ENCODE data around the gene FANCC. TPM values are rescaled to one million over a fixed set of nuclear protein-coding genes. Genes with fewer than 3 reads are reported as not detected.
"Not testable (repeated sequence)": the region's sequence is repeated elsewhere in the genome, so short reads cannot be mapped to it uniquely, and the experiment has no call there.

FANCC gene
- total RNA-seq, 2 experiments from 2014 or later, result 15.4 to 21.5 TPM

- ChIA-PET POLR2A (no interaction called here), CTCF (interaction anchor here (0.8 kb wide), 1 partner anchor 11 kb away, joined by 3 read pairs; no protein-coding TSS in a partner anchor)
- H3K9me3 Mint-ChIP-seq, result peaks cover 7% of the 10 kb centered on the region
- no peak overlapping the region for H3K4me3 Mint-ChIP-seq
- no peaks in the 10 kb centered on the region for H3K27me3 Mint-ChIP-seq
- H3K27ac Mint-ChIP-seq, result no peak overlapping the region
- DNase-seq, result no peak
- H3K4me1 Mint-ChIP-seq, result no peaks in the 10 kb centered on the region
- H3K36me3 Mint-ChIP-seq (ENCODE audit: low read depth), result peaks cover 17% of the 10 kb centered on the region
These were observed 87.5 kb downstream of the FANCC start for GRCh38 chr9:95230046-95230445.

- H3K9me3 Mint-ChIP-seq, result peaks cover 7% of the 10 kb centered on the region
- H3K27ac Mint-ChIP-seq, result no peak overlapping the region
- peaks cover 16% of the 10 kb centered on the region for H3K36me3 Mint-ChIP-seq (ENCODE audit: low read depth)
- H3K4me1 Mint-ChIP-seq, result no peaks in the 10 kb centered on the region
- ChIA-PET CTCF (interaction anchor here (0.8 kb wide), 1 partner anchor 11 kb away, joined by 5 read pairs; no protein-coding TSS in a partner anchor), POLR2A (no interaction called here)
- no peak for DNase-seq
- no peaks in the 10 kb centered on the region for H3K27me3 Mint-ChIP-seq
- no peak overlapping the region for H3K4me3 Mint-ChIP-seq
These were observed 88.1 kb downstream of the FANCC start for GRCh38 chr9:95229230-95229915.

- Mint-ChIP-seq H3K9me3 (peaks cover 3% of the 10 kb centered on the region), H3K4me3 (no peak overlapping the region), H3K27me3 (no peaks in the 10 kb centered on the region), H3K27ac (no peak overlapping the region), H3K36me3 (ENCODE audit: low read depth) (peaks cover 7% of the 10 kb centered on the region), H3K4me1 (no peaks in the 10 kb centered on the region)
- ChIA-PET POLR2A (no interaction called here), CTCF (interaction anchor here (0.6 kb wide), 1 partner anchor 385 kb away, joined by 3 read pairs; no protein-coding TSS in a partner anchor)
- no peak for DNase-seq
These were observed 90.6 kb downstream of the FANCC start for GRCh38 chr9:95226921-95227320.

GRCh38 chr9:95225726-95226106 is 91.8 kb downstream of the FANCC start:
- H3K4me1 Mint-ChIP-seq, result no peaks in the 10 kb centered on the region
- no peak overlapping the region for H3K27ac Mint-ChIP-seq
- ChIA-PET POLR2A (no interaction called here), CTCF (interaction anchor here (0.6 kb wide), 1 partner anchor 237 kb away, joined by 3 read pairs; no protein-coding TSS in a partner anchor)
- H3K4me3 Mint-ChIP-seq, result no peak overlapping the region
- H3K36me3 Mint-ChIP-seq (ENCODE audit: low read depth), result peaks cover 4% of the 10 kb centered on the region
- no peak for DNase-seq
- H3K27me3 Mint-ChIP-seq, result no peaks in the 10 kb centered on the region
- no peaks in the 10 kb centered on the region for H3K9me3 Mint-ChIP-seq

GRCh38 chr9:95225076-95225725 is 92.3 kb downstream of the FANCC start:
- no peak for DNase-seq
- no peaks in the 10 kb centered on the region for H3K27me3 Mint-ChIP-seq
- ChIA-PET CTCF (interaction anchor here (1.2 kb wide), 1 partner anchor 555 kb away, joined by 5 read pairs; no protein-coding TSS in a partner anchor), POLR2A (no interaction called here)
- H3K4me3 Mint-ChIP-seq, result no peak overlapping the region
- no peaks in the 10 kb centered on the region for H3K4me1 Mint-ChIP-seq
- peaks cover 3% of the 10 kb centered on the region for H3K36me3 Mint-ChIP-seq (ENCODE audit: low read depth)
- H3K27ac Mint-ChIP-seq, result no peak overlapping the region
- H3K9me3 Mint-ChIP-seq, result no peaks in the 10 kb centered on the region

GRCh38 chr9:95224376-95225019 is 93.0 kb downstream of the FANCC start:
- ChIA-PET CTCF (interaction anchor here (1.2 kb wide), 1 partner anchor 555 kb away, joined by 5 read pairs; no protein-coding TSS in a partner anchor), POLR2A (no interaction called here)
- Mint-ChIP-seq H3K27me3 (no peaks in the 10 kb centered on the region), H3K4me3 (no peak overlapping the region), H3K4me1 (no peaks in the 10 kb centered on the region), H3K27ac (no peak overlapping the region), H3K36me3 (ENCODE audit: low read depth) (peaks cover 6% of the 10 kb centered on the region), H3K9me3 (no peaks in the 10 kb centered on the region)
- DNase-seq, result no peak

GRCh38 chr9:95220352-95220751 is 97.2 kb downstream of the FANCC start:
- CTCF ChIA-PET; H3K27ac Mint-ChIP-seq; H3K4me3 Mint-ChIP-seq; POLR2A ChIA-PET; DNase-seq; H3K4me1 Mint-ChIP-seq; H3K9me3 Mint-ChIP-seq; H3K36me3 Mint-ChIP-seq (ENCODE audit: low read depth); H3K27me3 Mint-ChIP-seq: not testable (repeated sequence)

GRCh38 chr9:95218773-95219172 is 98.7 kb downstream of the FANCC start:
- Mint-ChIP-seq H3K9me3 (no peaks in the 10 kb centered on the region), H3K4me1 (peaks cover 7% of the 10 kb centered on the region), H3K27me3 (no peaks in the 10 kb centered on the region), H3K27ac (no peak overlapping the region), H3K36me3 (ENCODE audit: low read depth) (peaks cover 6% of the 10 kb centered on the region), H3K4me3 (no peak overlapping the region)
- DNase-seq, result no peak
- CTCF ChIA-PET, result interaction anchor here (1.1 kb wide), 1 partner anchor 11 kb away, joined by 5 read pairs; no protein-coding TSS in a partner anchor
- POLR2A ChIA-PET, result no interaction called here

GRCh38 chr9:95217936-95218335 is 99.6 kb downstream of the FANCC start:
- no peak for DNase-seq
- peaks cover 6% of the 10 kb centered on the region for H3K36me3 Mint-ChIP-seq (ENCODE audit: low read depth)
- H3K4me1 Mint-ChIP-seq, result peaks cover 7% of the 10 kb centered on the region
- CTCF ChIA-PET, result interaction anchor here (0.7 to 1.1 kb wide), 3 partner anchors 11 to 659 kb away, joined by 3 to 5 read pairs (median 3); no protein-coding TSS in a partner anchor
- H3K27me3 Mint-ChIP-seq, result no peaks in the 10 kb centered on the region
- H3K27ac Mint-ChIP-seq, result no peak overlapping the region
- POLR2A ChIA-PET, result interaction anchor here (0.7 kb wide), 1 partner anchor 18 kb away, joined by 7 read pairs; no protein-coding TSS in a partner anchor
- H3K4me3 Mint-ChIP-seq, result no peak overlapping the region
- no peaks in the 10 kb centered on the region for H3K9me3 Mint-ChIP-seq

- peaks cover 8% of the 10 kb centered on the region for H3K36me3 Mint-ChIP-seq (ENCODE audit: low read depth)
- peaks cover 9% of the 10 kb centered on the region for H3K4me1 Mint-ChIP-seq
- H3K27me3 Mint-ChIP-seq, result no peaks in the 10 kb centered on the region
- H3K9me3 Mint-ChIP-seq, result no peaks in the 10 kb centered on the region
- POLR2A ChIA-PET, result no interaction called here
- no peak overlapping the region for H3K4me3 Mint-ChIP-seq
- no peak overlapping the region for H3K27ac Mint-ChIP-seq
- DNase-seq, result no peak
- CTCF ChIA-PET, result interaction anchor here (0.5 to 1.0 kb wide), 2 partner anchors 39 to 518 kb away, joined by 3 read pairs; no protein-coding TSS in a partner anchor
These were observed 102.1 kb downstream of the FANCC start for GRCh38 chr9:95215336-95215898.

GRCh38 chr9:95213117-95213516 is 104.4 kb downstream of the FANCC start:
- POLR2A ChIA-PET, result no interaction called here
- Mint-ChIP-seq H3K27ac (no peak overlapping the region), H3K9me3 (no peaks in the 10 kb centered on the region)

GRCh38 chr9:95211028-95211427 is 106.5 kb downstream of the FANCC start:
- POLR2A ChIA-PET, result no interaction called here
- peaks cover 9% of the 10 kb centered on the region for H3K4me1 Mint-ChIP-seq
- H3K27me3 Mint-ChIP-seq, result no peaks in the 10 kb centered on the region
- DNase-seq, result no peak
- no peak overlapping the region for H3K4me3 Mint-ChIP-seq
- H3K36me3 Mint-ChIP-seq (ENCODE audit: low read depth), result peaks cover 2% of the 10 kb centered on the region
- no peaks in the 10 kb centered on the region for H3K9me3 Mint-ChIP-seq
- CTCF ChIA-PET, result interaction anchor here (1.0 kb wide), 1 partner anchor 9 kb away, joined by 3 read pairs; no protein-coding TSS in a partner anchor
- H3K27ac Mint-ChIP-seq, result no peak overlapping the region

More at GRCh38 chr9:95213117-95213516, 104.4 kb downstream of the FANCC start:
- Mint-ChIP-seq H3K4me1 (peaks cover 9% of the 10 kb centered on the region), H3K36me3 (ENCODE audit: low read depth) (peaks cover 2% of the 10 kb centered on the region), H3K27me3 (no peaks in the 10 kb centered on the region), H3K4me3 (no peak overlapping the region)
- CTCF ChIA-PET, result no interaction called here
- no peak for DNase-seq

GRCh38 chr9:95207403-95207802 is 110.1 kb downstream of the FANCC start:
- H3K4me1 Mint-ChIP-seq, result peaks cover 2% of the 10 kb centered on the region
- no peaks in the 10 kb centered on the region for H3K27me3 Mint-ChIP-seq
- peaks cover 2% of the 10 kb centered on the region for H3K36me3 Mint-ChIP-seq (ENCODE audit: low read depth)
- no peaks in the 10 kb centered on the region for H3K9me3 Mint-ChIP-seq
- H3K27ac Mint-ChIP-seq, result no peak overlapping the region
- ChIA-PET POLR2A (no interaction called here), CTCF (no interaction called here)
- no peak for DNase-seq
- no peak overlapping the region for H3K4me3 Mint-ChIP-seq

Data from activated CD4-positive, alpha-beta T cell treated with anti-CD3 and anti-CD28 coated beads, Interleukin-2, amount 10 ng/mL, durations not matched to agents 7 days and 5 days (primary cell).